SK-N-SH treated with all-trans-retinoic acid at 6 μM for 48 hours (cell line): ENCODE data around the gene KAT6B.

Experiments used
- ATAC-seq: fragments of 200-7000 bp; cut with Tn5 transposase; 3 replicates; pipeline ENCODE4 v1.9.1; 2020; ENCODE audit warnings: mild to moderate bottlenecking, moderate library complexity
- ARNTL ChIP-seq: fragments of 450-650 bp; formaldehyde crosslinking; IDR thresholded peaks from 2 replicates; pipeline ENCODE4 v1.5.0; 2020; ENCODE audit warnings: low read depth, mild to moderate bottlenecking, moderate library complexity, borderline replicate concordance
- BACH2 ChIP-seq: fragments of 250-450 bp; sonication (Bioruptor Pico); IDR thresholded peaks from 2 replicates; pipeline ENCODE4 v1.9.0; 2021; ENCODE audit warnings: mild to moderate bottlenecking, borderline replicate concordance
- CREB5 ChIP-seq: fragments of 250-450 bp; sonication (Bioruptor Pico); IDR thresholded peaks from 2 replicates; pipeline ENCODE4 v1.5.1; 2020; ENCODE audit warnings: low read depth, mild to moderate bottlenecking, moderate library complexity
- CSDC2 ChIP-seq: fragments of 250-450 bp; sonication (Bioruptor Pico); IDR thresholded peaks from 2 replicates; pipeline ENCODE4 v1.5.0; 2020; ENCODE audit warnings: mild to moderate bottlenecking, moderate library complexity
- ESRRG ChIP-seq: fragments of 250-450 bp; sonication (Bioruptor Pico); IDR thresholded peaks from 2 replicates; pipeline ENCODE4 v1.6.1; 2021; ENCODE audit warnings: mild to moderate bottlenecking
- GLIS3 ChIP-seq: fragments of 250-450 bp; sonication (Bioruptor Pico); IDR thresholded peaks from 2 replicates; pipeline ENCODE4 v1.5.0; 2020; ENCODE audit warnings: mild to moderate bottlenecking, moderate library complexity
- ISL1 ChIP-seq: fragments of 250-450 bp; sonication (Bioruptor Pico); IDR thresholded peaks from 2 replicates; pipeline ENCODE4 v2.1.2; 2022; ENCODE audit warnings: mild to moderate bottlenecking, moderate library complexity
- OSR1 ChIP-seq: fragments of 250-450 bp; sonication (Bioruptor Pico); IDR thresholded peaks from 2 replicates; pipeline ENCODE4 v1.8.0; 2022; ENCODE audit warnings: moderate library complexity, mild to moderate bottlenecking, inconsistent platforms
- POU6F1 ChIP-seq: fragments of 250-450 bp; sonication (Bioruptor Pico); IDR thresholded peaks from 2 replicates; pipeline ENCODE4 v1.8.0; 2021; ENCODE audit warnings: low read depth, mild to moderate bottlenecking, moderate library complexity, borderline replicate concordance
- PPARA ChIP-seq: fragments of 250-450 bp; sonication (Bioruptor Pico); IDR thresholded peaks from 2 replicates; pipeline ENCODE4 v1.5.0; 2020; ENCODE audit warnings: mild to moderate bottlenecking, borderline replicate concordance
- RARB ChIP-seq: fragments of 250-450 bp; sonication (Bioruptor Pico); IDR thresholded peaks from 2 replicates; pipeline ENCODE4 v1.8.0; 2021; ENCODE audit warnings: mild to moderate bottlenecking, moderate library complexity
- SNAI2 ChIP-seq: fragments of 250-450 bp; sonication (Bioruptor Pico); IDR thresholded peaks from 2 replicates; pipeline ENCODE4 v1.5.0; 2020; ENCODE audit warnings: mild to moderate bottlenecking, moderate library complexity
- TCF4 ChIP-seq: fragments of 250-450 bp; sonication (Bioruptor Pico); IDR thresholded peaks from 2 replicates; pipeline ENCODE4 v1.8.0; 2021; ENCODE audit warnings: mild to moderate bottlenecking, moderate library complexity, borderline replicate concordance
- TSHZ2 ChIP-seq: fragments of 250-450 bp; sonication (Bioruptor Pico); IDR thresholded peaks from 2 replicates; pipeline ENCODE4 v1.5.0; 2020; ENCODE audit warnings: mild to moderate bottlenecking, moderate library complexity
- ZC3H10 ChIP-seq: fragments of 250-450 bp; sonication (Bioruptor Pico); IDR thresholded peaks from 2 replicates; pipeline ENCODE4 v1.5.1; 2021; ENCODE audit warnings: mild to moderate bottlenecking, moderate library complexity
- ZFP3 ChIP-seq: fragments of 250-450 bp; sonication (Bioruptor Pico); IDR thresholded peaks from 2 replicates; pipeline ENCODE4 v1.5.0; 2020; ENCODE audit warnings: mild to moderate bottlenecking, moderate library complexity
- ZFP30 ChIP-seq: fragments of 450-650 bp; formaldehyde crosslinking; IDR thresholded peaks from 2 replicates; pipeline ENCODE4 v1.5.0; 2022; ENCODE audit warnings: mild to moderate bottlenecking, moderate library complexity
- ZNF565 ChIP-seq: fragments of 450-650 bp; formaldehyde crosslinking; conservative IDR thresholded peaks from 2 replicates; pipeline ENCODE4 v1.5.0; 2020; ENCODE audit warnings: low read depth, mild to moderate bottlenecking, moderate library complexity
- ZNF70 ChIP-seq: fragments of 450-650 bp; formaldehyde crosslinking; IDR thresholded peaks from 2 replicates; pipeline ENCODE4 v1.5.0; 2020; ENCODE audit warnings: mild to moderate bottlenecking, moderate library complexity
- ZNF8 ChIP-seq: fragments of 450-650 bp; formaldehyde crosslinking; IDR thresholded peaks from 2 replicates; pipeline ENCODE4 v1.5.0; 2020; ENCODE audit warnings: mild to moderate bottlenecking, moderate library complexity
- TF ChIP-seq, protein P1 (sequence below): fragments of 250-450 bp; sonication (Bioruptor Pico); IDR thresholded peaks from 2 replicates; pipeline ENCODE4 v1.5.1; 2021; ENCODE audit warnings: mild to moderate bottlenecking, moderate library complexity
- TF ChIP-seq, protein P2 (sequence below): fragments of 250-450 bp; sonication (Bioruptor Pico); IDR thresholded peaks from 2 replicates; pipeline ENCODE4 v1.8.0; 2020; ENCODE audit warnings: mild to moderate bottlenecking, moderate library complexity, borderline replicate concordance

KAT6B gene

DNA sequence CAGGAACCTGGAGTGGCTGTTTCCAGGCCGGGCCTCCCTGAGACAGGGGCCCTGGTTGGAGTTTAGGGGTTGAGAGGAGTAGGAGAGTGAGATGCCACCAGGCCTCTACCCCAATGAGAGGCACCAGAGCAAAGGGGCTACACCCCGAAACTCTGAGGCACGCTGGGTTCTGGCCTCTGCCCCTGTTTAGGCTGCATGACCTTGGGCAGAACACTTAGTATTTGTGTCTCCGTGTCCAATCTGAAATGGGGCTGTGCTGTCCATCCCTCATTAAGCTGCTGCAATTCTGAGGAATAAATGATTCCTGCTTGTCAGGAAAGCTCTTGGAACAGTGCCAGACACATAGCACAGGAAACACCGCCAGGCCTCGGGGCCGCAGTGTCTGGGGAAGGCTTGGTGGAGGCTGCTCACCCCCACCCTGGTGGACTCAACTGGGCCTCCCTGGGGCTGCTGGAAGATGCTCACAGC, 244.6 kb downstream of the KAT6B start:
- TF ChIP-seq BACH2 (CRISPR knock-in tag), result no peak
- TF ChIP-seq ZNF8 (CRISPR knock-in tag), result no peak
- TF ChIP-seq OSR1 (CRISPR knock-in tag), result no peak
- no peak for TF ChIP-seq TSHZ2 (CRISPR knock-in tag)
- no peak for TF ChIP-seq POU6F1 (CRISPR knock-in tag)
- no peak for TF ChIP-seq CREB5 (CRISPR knock-in tag)
- no peak for TF ChIP-seq PPARA (CRISPR knock-in tag)
- no peak for TF ChIP-seq ISL1
- no peak for TF ChIP-seq ZFP30 (CRISPR knock-in tag)
- no peak for TF ChIP-seq GLIS3 (CRISPR knock-in tag)
- no peak for TF ChIP-seq ZNF70
- no peak for TF ChIP-seq ZNF565
- no peak for TF ChIP-seq SNAI2 (CRISPR knock-in tag)
- TF ChIP-seq ARNTL (CRISPR knock-in tag), result no peak
- no peak for TF ChIP-seq RARB (CRISPR knock-in tag)
- TF ChIP-seq CSDC2 (CRISPR knock-in tag), result no peak
- no peak for TF ChIP-seq TCF4 (CRISPR knock-in tag)
- no peak for TF ChIP-seq ESRRG (CRISPR knock-in tag)
- TF ChIP-seq, protein P1, sequence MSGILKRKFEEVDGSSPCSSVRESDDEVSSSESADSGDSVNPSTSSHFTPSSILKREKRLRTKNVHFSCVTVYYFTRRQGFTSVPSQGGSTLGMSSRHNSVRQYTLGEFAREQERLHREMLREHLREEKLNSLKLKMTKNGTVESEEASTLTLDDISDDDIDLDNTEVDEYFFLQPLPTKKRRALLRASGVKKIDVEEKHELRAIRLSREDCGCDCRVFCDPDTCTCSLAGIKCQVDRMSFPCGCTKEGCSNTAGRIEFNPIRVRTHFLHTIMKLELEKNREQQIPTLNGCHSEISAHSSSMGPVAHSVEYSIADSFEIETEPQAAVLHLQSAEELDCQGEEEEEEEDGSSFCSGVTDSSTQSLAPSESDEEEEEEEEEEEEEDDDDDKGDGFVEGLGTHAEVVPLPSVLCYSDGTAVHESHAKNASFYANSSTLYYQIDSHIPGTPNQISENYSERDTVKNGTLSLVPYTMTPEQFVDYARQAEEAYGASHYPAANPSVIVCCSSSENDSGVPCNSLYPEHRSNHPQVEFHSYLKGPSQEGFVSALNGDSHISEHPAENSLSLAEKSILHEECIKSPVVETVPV (CRISPR knock-in tag), result no peak
- TF ChIP-seq, protein P2, sequence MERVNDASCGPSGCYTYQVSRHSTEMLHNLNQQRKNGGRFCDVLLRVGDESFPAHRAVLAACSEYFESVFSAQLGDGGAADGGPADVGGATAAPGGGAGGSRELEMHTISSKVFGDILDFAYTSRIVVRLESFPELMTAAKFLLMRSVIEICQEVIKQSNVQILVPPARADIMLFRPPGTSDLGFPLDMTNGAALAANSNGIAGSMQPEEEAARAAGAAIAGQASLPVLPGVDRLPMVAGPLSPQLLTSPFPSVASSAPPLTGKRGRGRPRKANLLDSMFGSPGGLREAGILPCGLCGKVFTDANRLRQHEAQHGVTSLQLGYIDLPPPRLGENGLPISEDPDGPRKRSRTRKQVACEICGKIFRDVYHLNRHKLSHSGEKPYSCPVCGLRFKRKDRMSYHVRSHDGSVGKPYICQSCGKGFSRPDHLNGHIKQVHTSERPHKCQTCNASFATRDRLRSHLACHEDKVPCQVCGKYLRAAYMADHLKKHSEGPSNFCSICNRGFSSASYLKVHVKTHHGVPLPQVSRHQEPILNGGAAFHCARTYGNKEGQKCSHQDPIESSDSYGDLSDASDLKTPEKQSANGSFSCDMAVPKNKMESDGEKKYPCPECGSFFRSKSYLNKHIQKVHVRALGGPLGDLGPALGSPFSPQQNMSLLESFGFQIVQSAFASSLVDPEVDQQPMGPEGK (CRISPR knock-in tag), result no peak
- ATAC-seq, result peak; percentile 44

GRCh38 chr10:75071756-75072155, 245.4 kb downstream of the KAT6B start:
- TF ChIP-seq TSHZ2 (CRISPR knock-in tag) (no peak), ZC3H10 (CRISPR knock-in tag) (no peak), CREB5 (CRISPR knock-in tag) (no peak), ARNTL (CRISPR knock-in tag) (no peak), OSR1 (CRISPR knock-in tag) (no peak), ISL1 (no peak), ZNF8 (CRISPR knock-in tag) (no peak), GLIS3 (CRISPR knock-in tag) (no peak), CSDC2 (CRISPR knock-in tag) (no peak), ZNF70 (no peak), ZFP3 (no peak), POU6F1 (CRISPR knock-in tag) (no peak)
- TF ChIP-seq, protein P2 (CRISPR knock-in tag), result no peak
- ATAC-seq, result no peak
